Activated naive CD8-positive, alpha-beta T cell treated with anti-CD3 and anti-CD28 coated beads, Interleukin-2, amount 50 U/mL, for 24 hours (primary cell): Measurements from ENCODE around the gene BDNF.

Experiments
- ATAC-seq: fragments of 150-1000 bp; cut with Tn5 transposase; one replicate; pipeline ENCODE4 v1.10.0; 2021
- DNase-seq: peaks from one replicate; pipeline ENCODE4 v3.0.0; 2021
- H3K27ac Mint-ChIP-seq: one replicate; pipeline ENCODE4 v1.8.0; 2021; ENCODE audit warnings: mild to moderate bottlenecking, mixed read lengths
- H3K27me3 Mint-ChIP-seq: one replicate; pipeline ENCODE4 v1.8.0; 2021; ENCODE audit warnings: mixed read lengths
- H3K36me3 Mint-ChIP-seq: one replicate; pipeline ENCODE4 v1.8.0; 2021; ENCODE audit warnings: low read depth, mixed read lengths
- H3K4me1 Mint-ChIP-seq: one replicate; pipeline ENCODE4 v1.8.0; 2021; ENCODE audit warnings: mixed read lengths
- H3K4me3 Mint-ChIP-seq: one replicate; pipeline ENCODE4 v1.8.0; 2021; ENCODE audit warnings: mild to moderate bottlenecking, moderate library complexity, mixed read lengths
- H3K9me3 Mint-ChIP-seq: one replicate; pipeline ENCODE4 v1.8.0; 2021; ENCODE audit warnings: mixed read lengths

BDNF gene

DNA sequence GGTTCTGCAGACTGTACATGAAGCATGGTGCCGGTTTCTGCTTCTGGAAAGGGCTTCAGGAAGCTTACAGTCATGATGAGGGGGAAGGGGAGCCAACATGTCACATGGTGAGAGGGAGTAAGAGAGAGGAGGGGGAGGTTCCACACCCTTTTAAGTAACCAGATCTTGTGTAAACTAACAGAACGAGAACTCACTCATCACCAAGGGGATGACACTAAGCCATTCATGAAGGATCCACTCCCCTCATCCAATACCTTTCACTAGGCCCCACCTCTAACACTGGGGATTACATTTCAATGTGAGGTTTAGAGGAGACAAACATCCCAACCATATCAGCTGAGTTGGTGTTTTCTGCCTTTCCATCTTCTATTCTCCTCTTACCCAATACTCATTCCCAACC lies 83.5 kb downstream of the BDNF start:
- Mint-ChIP-seq H3K27ac (no peak overlapping the region), H3K4me3 (no peak overlapping the region), H3K36me3 (no peaks in the 10 kb centered on the region), H3K4me1 (no peaks in the 10 kb centered on the region), H3K27me3 (no peaks in the 10 kb centered on the region), H3K9me3 (no peaks in the 10 kb centered on the region)
- DNase-seq (no peak), ATAC-seq (no peak)

DNA sequence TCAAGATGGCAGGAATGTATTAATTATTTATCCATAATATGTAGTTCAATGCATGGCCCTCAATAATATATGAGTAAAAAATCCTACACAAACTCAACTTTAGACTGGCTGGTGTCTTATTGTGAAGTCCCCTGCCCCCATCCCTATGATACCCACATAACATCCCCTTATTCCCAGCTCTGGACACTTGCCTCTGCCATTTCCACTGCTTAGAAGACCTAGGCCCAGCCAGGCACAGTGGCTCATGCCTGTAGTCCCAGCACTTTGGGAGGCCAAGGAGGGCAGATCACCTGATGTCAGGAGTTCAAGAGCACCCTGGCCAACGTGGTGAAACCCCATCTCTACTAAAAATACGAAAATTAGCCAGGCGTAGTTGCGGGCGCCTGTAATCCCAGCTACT lies 84.4 kb downstream of the BDNF start:
- ATAC-seq (no peak), DNase-seq (no peak)
- H3K27ac Mint-ChIP-seq: no peak overlapping the region
- no peaks in the 10 kb centered on the region for H3K27me3 Mint-ChIP-seq
- H3K4me3 Mint-ChIP-seq: no peak overlapping the region
- no peaks in the 10 kb centered on the region for H3K4me1 Mint-ChIP-seq
- no peaks in the 10 kb centered on the region for H3K9me3 Mint-ChIP-seq
- H3K36me3 Mint-ChIP-seq: no peaks in the 10 kb centered on the region

DNA sequence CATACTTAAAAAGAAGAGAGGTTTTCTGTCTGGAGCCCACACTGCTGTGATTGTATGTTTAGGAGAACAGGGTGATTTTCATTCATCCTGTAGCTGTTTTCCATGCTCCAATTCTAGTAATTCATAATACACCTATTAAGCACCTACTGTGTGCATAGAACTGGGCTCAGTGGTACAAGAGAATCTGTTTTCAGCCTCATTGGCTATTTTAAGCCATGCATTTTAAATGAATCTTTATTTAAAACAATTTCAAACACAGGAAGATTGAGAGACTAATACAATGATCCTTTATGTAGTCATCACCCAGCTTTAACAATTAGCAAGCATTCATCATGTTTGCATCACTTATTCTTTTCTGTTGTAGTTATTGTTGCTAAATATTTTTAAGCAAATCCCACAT lies 86.2 kb downstream of the BDNF start:
- H3K27me3 Mint-ChIP-seq: no peaks in the 10 kb centered on the region

DNA sequence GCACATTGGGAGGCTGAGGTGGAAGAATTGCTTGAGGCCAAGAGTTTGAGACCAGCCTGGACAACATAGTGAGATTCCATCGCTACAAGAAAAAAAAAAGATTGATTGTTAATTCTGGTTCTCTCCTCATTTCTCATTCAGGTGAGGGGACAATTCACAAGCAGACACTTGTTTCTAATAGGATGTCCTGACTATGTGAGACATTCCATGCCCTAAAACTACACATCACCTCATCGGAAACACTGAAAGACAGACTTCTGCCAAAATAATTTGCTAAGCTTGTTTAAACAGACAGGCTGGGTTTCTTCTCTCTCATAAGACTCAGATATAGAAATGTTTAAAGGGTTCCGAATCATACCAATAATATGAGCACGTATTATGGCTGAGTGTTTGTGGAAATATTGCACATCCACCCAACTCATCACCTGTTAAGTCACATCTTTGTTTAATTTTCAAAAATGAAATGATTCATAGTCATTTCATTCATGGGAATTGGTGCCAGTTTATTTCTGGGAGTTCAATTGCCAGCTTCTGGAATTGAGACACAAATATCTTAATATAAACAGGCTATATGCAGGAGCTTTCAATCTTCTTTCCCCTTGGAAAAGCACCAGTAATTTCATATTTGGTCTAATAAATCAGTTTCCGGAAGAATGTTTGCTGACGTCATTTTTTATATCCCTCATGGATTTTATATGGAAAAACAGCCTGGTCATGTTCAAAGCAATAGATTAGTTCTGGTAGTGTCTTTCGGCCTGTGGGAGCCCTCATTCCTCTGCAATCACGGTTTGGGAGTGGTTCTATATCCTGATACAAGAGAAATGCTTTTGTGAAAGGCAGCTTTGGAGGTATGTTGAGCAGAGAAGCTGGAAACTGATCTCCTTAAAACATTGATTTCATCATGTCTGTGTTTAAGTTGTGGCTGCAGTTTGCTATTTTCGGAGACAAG lies 87.0 kb downstream of the BDNF start:
- Mint-ChIP-seq H3K4me3 (no peak overlapping the region), H3K9me3 (no peaks in the 10 kb centered on the region), H3K36me3 (no peaks in the 10 kb centered on the region), H3K4me1 (no peaks in the 10 kb centered on the region), H3K27ac (no peak overlapping the region), H3K27me3 (no peaks in the 10 kb centered on the region)
- DNase-seq (no peak), ATAC-seq (no peak)

More for the DNA sequence above, 86.2 kb downstream of the BDNF start:
- Mint-ChIP-seq H3K9me3 (no peaks in the 10 kb centered on the region), H3K4me3 (no peak overlapping the region), H3K4me1 (no peaks in the 10 kb centered on the region), H3K36me3 (no peaks in the 10 kb centered on the region), H3K27ac (no peak overlapping the region)
- no peak for DNase-seq
- ATAC-seq: no peak

GRCh38 chr11:27611947-27612455 lies 88.3 kb downstream of the BDNF start:
- DNase-seq: no peak
- Mint-ChIP-seq H3K9me3 (no peaks in the 10 kb centered on the region), H3K36me3 (no peaks in the 10 kb centered on the region), H3K4me3 (no peak overlapping the region), H3K27ac (no peak overlapping the region), H3K4me1 (no peaks in the 10 kb centered on the region), H3K27me3 (no peaks in the 10 kb centered on the region)
- no peak for ATAC-seq

GRCh38 chr11:27611390-27611789 lies 88.9 kb downstream of the BDNF start:
- Mint-ChIP-seq H3K27ac (no peak overlapping the region), H3K36me3 (no peaks in the 10 kb centered on the region), H3K27me3 (no peaks in the 10 kb centered on the region), H3K9me3 (no peaks in the 10 kb centered on the region), H3K4me3 (no peak overlapping the region), H3K4me1 (no peaks in the 10 kb centered on the region)
- DNase-seq (no peak), ATAC-seq (no peak)

DNA sequence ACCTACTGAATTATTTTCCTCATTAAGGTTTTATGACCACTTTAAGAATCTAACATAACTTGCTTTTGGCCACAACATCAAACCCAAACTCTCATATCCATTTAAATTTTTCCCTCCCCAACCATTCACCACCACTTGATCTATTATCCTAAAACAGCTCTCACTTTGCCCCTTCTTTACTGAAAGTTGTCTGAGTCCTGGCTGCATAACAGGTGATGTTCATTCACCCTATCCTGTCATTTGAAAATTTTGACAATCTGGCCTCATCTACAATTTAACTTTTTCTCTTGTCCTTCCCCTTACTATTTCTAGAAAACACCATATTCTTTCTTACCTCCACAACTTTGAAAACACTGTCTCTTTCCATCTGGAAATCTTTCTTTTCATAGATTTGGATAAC lies 89.3 kb downstream of the BDNF start:
- H3K4me3 Mint-ChIP-seq: no peak overlapping the region
- H3K4me1 Mint-ChIP-seq: no peaks in the 10 kb centered on the region

DNA sequence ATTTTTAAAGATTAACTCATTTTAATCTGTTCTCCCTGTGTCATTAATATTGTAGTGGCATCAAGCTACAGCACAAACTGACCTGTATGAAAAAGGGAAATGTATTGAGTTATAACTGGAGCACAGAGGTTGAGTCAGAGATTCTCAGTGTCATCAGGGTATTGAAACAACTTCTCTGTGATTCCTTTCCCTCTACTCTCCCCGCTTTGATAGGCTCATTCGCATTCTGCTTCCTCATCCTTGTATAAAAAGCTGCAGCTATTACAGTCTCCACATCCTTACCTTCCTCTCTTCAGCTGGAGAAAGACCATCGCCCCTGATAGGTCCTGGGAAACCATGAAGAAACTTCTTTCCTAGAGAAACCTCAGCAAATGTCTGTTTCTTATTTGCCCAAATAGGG lies 90.0 kb downstream of the BDNF start:
- DNase-seq (no peak), ATAC-seq (no peak)
- H3K4me3 Mint-ChIP-seq: no peak overlapping the region
- H3K9me3 Mint-ChIP-seq: no peaks in the 10 kb centered on the region
- no peaks in the 10 kb centered on the region for H3K4me1 Mint-ChIP-seq
- no peaks in the 10 kb centered on the region for H3K36me3 Mint-ChIP-seq
- H3K27ac Mint-ChIP-seq: no peak overlapping the region
- H3K27me3 Mint-ChIP-seq: no peaks in the 10 kb centered on the region

More for the DNA sequence above, 89.3 kb downstream of the BDNF start:
- ATAC-seq (no peak), DNase-seq (no peak)
- Mint-ChIP-seq H3K36me3 (no peaks in the 10 kb centered on the region), H3K27ac (no peak overlapping the region), H3K27me3 (no peaks in the 10 kb centered on the region), H3K9me3 (no peaks in the 10 kb centered on the region)

DNA sequence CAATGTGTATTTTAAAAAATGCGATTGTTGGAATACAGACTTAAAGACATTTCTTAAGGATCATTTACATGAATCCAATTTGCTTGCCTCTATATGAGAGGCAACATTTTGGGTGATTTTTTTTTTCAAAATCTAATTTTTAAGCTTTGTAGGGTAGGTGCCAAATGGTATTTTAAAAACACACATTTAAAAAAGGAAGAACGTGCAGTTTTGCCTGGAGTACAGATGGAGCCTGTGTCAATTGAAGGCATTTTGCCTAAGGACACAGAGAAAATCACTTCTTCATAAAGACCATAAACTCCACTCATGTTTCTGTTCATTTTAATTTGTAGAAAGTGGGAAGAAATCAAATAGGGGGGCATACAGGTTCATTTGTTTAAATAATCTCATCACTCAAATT lies 91.3 kb downstream of the BDNF start:
- Mint-ChIP-seq H3K36me3 (no peaks in the 10 kb centered on the region), H3K27me3 (no peaks in the 10 kb centered on the region), H3K9me3 (no peaks in the 10 kb centered on the region), H3K4me1 (no peaks in the 10 kb centered on the region), H3K27ac (no peak overlapping the region), H3K4me3 (no peak overlapping the region)
- DNase-seq (no peak), ATAC-seq (no peak)

GRCh38 chr11:27605422-27605821 lies 94.8 kb downstream of the BDNF start:
- Mint-ChIP-seq H3K27me3 (no peaks in the 10 kb centered on the region), H3K36me3 (no peaks in the 10 kb centered on the region), H3K4me3 (no peak overlapping the region), H3K27ac (no peak overlapping the region), H3K9me3 (no peaks in the 10 kb centered on the region), H3K4me1 (no peaks in the 10 kb centered on the region)
- no peak for ATAC-seq
- no peak for DNase-seq
